Measurements from ENCODE around the gene PTH1R. TPM values are rescaled to one million over a fixed set of nuclear protein-coding genes. Genes with fewer than 3 reads are reported as not detected.

PTH1R gene
- total RNA-seq, 3 donors from 2014 or later, result not detected

- H3K4me3 Mint-ChIP-seq, result no peak overlapping the region
- H3K27me3 Mint-ChIP-seq (ENCODE audit: low read depth), result no peaks in the 10 kb centered on the region
- DNase-seq (no peak), ATAC-seq (no peak)
- peaks cover 78% of the 10 kb centered on the region for H3K4me1 Mint-ChIP-seq (ENCODE audit: low read depth)
- H3K9me3 Mint-ChIP-seq, result no peaks in the 10 kb centered on the region
- peaks cover 32% of the 10 kb centered on the region for H3K36me3 Mint-ChIP-seq (ENCODE audit: insufficient read depth)
These were observed 66.7 kb downstream of the PTH1R start for GRCh38 chr3:46944191-46944590.

DNA sequence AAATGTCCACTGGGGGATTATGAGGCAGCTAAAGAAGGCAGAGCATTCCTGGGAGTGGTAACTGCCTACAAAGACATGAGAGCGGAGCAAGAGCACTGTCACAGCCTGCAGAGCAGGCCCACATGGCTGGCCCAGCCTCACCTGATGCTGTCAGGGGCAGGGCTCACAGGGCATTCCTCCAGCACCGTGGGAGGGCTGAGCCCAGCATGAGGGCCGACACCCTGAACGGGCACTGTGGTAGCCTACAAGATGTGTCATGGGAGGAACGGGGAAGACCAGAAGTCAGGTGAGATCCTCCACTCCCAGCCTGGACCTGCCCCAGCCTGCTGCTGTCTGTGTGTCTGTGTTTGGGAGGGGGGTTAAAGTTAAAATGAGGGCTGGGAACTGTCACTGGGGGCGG, 68.9 kb downstream of the PTH1R start:
- peak overlapping the region; percentile 3 for H3K4me3 Mint-ChIP-seq
- no peak for DNase-seq
- no peaks in the 10 kb centered on the region for H3K9me3 Mint-ChIP-seq
- H3K36me3 Mint-ChIP-seq (ENCODE audit: insufficient read depth), result peaks cover 22% of the 10 kb centered on the region
- H3K27me3 Mint-ChIP-seq (ENCODE audit: low read depth), result no peaks in the 10 kb centered on the region
- ATAC-seq, result no peak
- H3K4me1 Mint-ChIP-seq (ENCODE audit: low read depth), result peaks cover 85% of the 10 kb centered on the region

- Mint-ChIP-seq H3K27me3 (ENCODE audit: low read depth) (no peaks in the 10 kb centered on the region), H3K4me1 (ENCODE audit: low read depth) (peaks cover 88% of the 10 kb centered on the region), H3K36me3 (ENCODE audit: insufficient read depth) (peaks cover 23% of the 10 kb centered on the region), H3K9me3 (no peaks in the 10 kb centered on the region), H3K4me3 (peak overlapping the region; percentile 76)
- peak; percentile 57 for DNase-seq
- ATAC-seq, result peak; percentile 71 to 73
These were observed 69.5 kb downstream of the PTH1R start for GRCh38 chr3:46946856-46947545.

GRCh38 chr3:46947546-46947901, 70.0 kb downstream of the PTH1R start:
- H3K4me1 Mint-ChIP-seq (ENCODE audit: low read depth), result peaks cover 91% of the 10 kb centered on the region
- no peak for DNase-seq

DNA sequence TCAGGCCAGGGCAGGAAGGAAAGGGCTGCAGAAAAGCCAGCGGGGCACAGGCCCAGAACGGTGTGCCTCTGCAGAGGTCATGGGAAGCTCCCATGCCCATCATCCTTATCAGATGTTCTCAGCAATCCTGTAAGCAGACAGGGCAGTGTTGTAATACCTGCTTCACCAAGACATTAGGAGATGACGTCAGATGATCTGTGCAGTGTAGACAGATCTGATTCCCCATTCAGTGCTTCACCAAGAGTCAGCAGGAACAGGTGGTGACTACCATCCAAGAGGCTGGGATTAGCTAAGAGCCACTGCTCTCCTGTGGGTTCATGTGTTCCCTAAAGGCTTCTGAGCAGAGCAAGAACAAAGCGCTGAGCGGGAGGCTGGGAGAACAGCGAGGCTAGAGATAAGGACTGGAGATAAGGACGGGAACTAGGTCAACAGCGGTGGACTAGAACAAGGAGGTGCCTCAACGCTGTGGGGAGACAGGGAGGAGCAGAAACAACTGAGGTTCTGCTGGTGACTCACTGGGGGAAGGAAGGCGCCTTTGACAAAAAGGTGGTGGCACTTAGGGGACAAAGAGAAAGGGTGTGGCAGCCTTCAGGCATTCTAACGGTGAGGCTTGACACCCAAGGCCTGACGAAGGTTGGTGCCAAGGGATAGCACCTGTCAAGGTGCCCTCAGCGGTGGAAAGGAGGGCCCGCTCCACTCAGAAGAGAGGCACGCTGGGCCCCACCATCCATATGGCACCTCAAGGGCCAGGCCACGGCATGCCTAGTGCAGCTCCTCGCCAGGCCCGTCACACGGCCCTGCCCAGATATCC, 70.7 kb downstream of the PTH1R start:
- H3K27me3 Mint-ChIP-seq (ENCODE audit: low read depth), result no peaks in the 10 kb centered on the region
- peak overlapping the region; percentile 76 for H3K4me3 Mint-ChIP-seq

More at GRCh38 chr3:46947546-46947901, 70.0 kb downstream of the PTH1R start:
- peak overlapping the region; percentile 76 for H3K4me3 Mint-ChIP-seq
- H3K27me3 Mint-ChIP-seq (ENCODE audit: low read depth), result no peaks in the 10 kb centered on the region
- peaks cover 28% of the 10 kb centered on the region for H3K36me3 Mint-ChIP-seq (ENCODE audit: insufficient read depth)
- H3K9me3 Mint-ChIP-seq, result no peaks in the 10 kb centered on the region
- ATAC-seq, result peak; percentile 3 to 5

GRCh38 chr3:46948830-46949671, 71.5 kb downstream of the PTH1R start:
- H3K36me3 Mint-ChIP-seq (ENCODE audit: insufficient read depth), result peaks cover 29% of the 10 kb centered on the region
- DNase-seq (no peak), ATAC-seq (no peak)
- no peaks in the 10 kb centered on the region for H3K9me3 Mint-ChIP-seq
- H3K4me1 Mint-ChIP-seq (ENCODE audit: low read depth), result peaks cover 95% of the 10 kb centered on the region
- no peaks in the 10 kb centered on the region for H3K27me3 Mint-ChIP-seq (ENCODE audit: low read depth)
- peak overlapping the region; percentile 63 for H3K4me3 Mint-ChIP-seq

More for the DNA sequence above, 70.7 kb downstream of the PTH1R start:
- no peaks in the 10 kb centered on the region for H3K9me3 Mint-ChIP-seq
- H3K4me1 Mint-ChIP-seq (ENCODE audit: low read depth), result peaks cover 93% of the 10 kb centered on the region
- peaks cover 29% of the 10 kb centered on the region for H3K36me3 Mint-ChIP-seq (ENCODE audit: insufficient read depth)
- ATAC-seq, result peak; percentile 80 to 83
- DNase-seq, result peak; percentile 63

DNA sequence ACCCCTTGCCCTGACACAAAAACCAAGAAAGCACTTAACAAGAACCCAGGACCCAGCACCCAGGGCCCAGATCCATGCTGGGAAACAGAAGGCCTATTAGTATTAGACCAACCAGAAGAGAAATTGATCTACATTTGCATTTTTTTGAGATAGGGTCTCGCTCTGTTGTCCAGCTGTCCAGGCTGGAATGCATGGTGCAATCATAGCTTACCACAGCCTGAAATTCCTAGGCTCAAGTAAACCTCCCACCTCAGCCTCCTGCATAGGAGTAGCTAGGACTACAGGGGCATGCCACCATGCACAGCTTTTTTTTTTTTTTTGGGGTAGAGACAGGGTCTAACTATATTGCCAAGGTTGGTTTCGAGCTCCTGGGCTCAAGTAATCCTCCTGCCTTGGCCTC, 72.7 kb downstream of the PTH1R start:
- peaks cover 95% of the 10 kb centered on the region for H3K4me1 Mint-ChIP-seq (ENCODE audit: low read depth)
- DNase-seq, result no peak
- ATAC-seq, result no peak
- no peak overlapping the region for H3K4me3 Mint-ChIP-seq
- H3K9me3 Mint-ChIP-seq, result no peaks in the 10 kb centered on the region
- H3K36me3 Mint-ChIP-seq (ENCODE audit: insufficient read depth), result peaks cover 30% of the 10 kb centered on the region
- no peaks in the 10 kb centered on the region for H3K27me3 Mint-ChIP-seq (ENCODE audit: low read depth)

GRCh38 chr3:46950650-46951241, 73.2 kb downstream of the PTH1R start:
- Mint-ChIP-seq H3K36me3 (ENCODE audit: insufficient read depth) (peaks cover 31% of the 10 kb centered on the region), H3K27me3 (ENCODE audit: low read depth) (no peaks in the 10 kb centered on the region), H3K4me1 (ENCODE audit: low read depth) (peaks cover 95% of the 10 kb centered on the region), H3K4me3 (no peak overlapping the region), H3K9me3 (no peaks in the 10 kb centered on the region)
- DNase-seq, result no peak
- ATAC-seq, result no peak

DNA sequence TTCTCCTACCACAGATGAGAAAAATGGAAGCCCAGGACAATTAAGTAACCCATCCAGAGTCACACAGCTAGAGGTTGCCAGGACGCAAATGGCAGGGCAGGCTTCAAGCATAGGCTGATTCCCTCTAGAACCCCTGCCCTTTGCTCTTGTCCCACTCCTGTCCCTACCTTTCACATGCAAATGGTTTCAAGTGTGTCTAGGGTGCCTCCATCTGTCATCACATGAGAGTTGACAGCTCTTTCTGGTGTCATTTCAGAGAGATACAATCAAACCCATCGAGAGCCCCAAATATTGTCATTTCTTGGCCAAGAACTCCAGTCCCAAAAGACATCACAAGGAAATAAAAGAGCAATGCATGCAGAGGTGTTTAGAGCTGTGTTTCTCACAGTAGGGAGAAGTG, 75.3 kb downstream of the PTH1R start:
- Mint-ChIP-seq H3K36me3 (ENCODE audit: insufficient read depth) (peaks cover 12% of the 10 kb centered on the region), H3K9me3 (no peaks in the 10 kb centered on the region), H3K27me3 (ENCODE audit: low read depth) (no peaks in the 10 kb centered on the region), H3K4me3 (peak overlapping the region; percentile 20), H3K4me1 (ENCODE audit: low read depth) (peaks cover 92% of the 10 kb centered on the region)
- ATAC-seq (no peak), DNase-seq (no peak)

Other genes starting within 250 kb of the PTH1R start
- 1 to 10 TPM; 1.3 to 1.5 (median 1.4) TPM for gene ALS2CL, start 184.0 kb upstream of the PTH1R start, total RNA-seq
- under 1 TPM; 0.16 to 0.71 (median 0.40) TPM for gene TMIE, start 176.3 kb upstream of the PTH1R start, total RNA-seq
- gene PRSS50, start 159.9 kb upstream of the PTH1R start, total RNA-seq, result not detected
- not detected for gene MYL3, start 14.3 kb upstream of the PTH1R start, total RNA-seq
- 10 to 100 TPM; 75.9 to 77.6 (median 76.5) TPM for gene CCDC12, start 99.0 kb downstream of the PTH1R start, total RNA-seq
- 10 to 100 TPM; 75.5 to 86.9 (median 80.7) TPM for gene NBEAL2, start 101.9 kb downstream of the PTH1R start, total RNA-seq